ENCODE measurements around the gene KCNE1. TPM values are rescaled to one million over a fixed set of nuclear protein-coding genes. Genes with fewer than 3 reads are reported as not detected.
"Not testable (repeated sequence)": the region's sequence is repeated elsewhere in the genome, so short reads cannot be mapped to it uniquely, and the experiment has no call there.

The KCNE1 gene
- total RNA-seq, 1 experiment from 2014 or later: not detected

DNA sequence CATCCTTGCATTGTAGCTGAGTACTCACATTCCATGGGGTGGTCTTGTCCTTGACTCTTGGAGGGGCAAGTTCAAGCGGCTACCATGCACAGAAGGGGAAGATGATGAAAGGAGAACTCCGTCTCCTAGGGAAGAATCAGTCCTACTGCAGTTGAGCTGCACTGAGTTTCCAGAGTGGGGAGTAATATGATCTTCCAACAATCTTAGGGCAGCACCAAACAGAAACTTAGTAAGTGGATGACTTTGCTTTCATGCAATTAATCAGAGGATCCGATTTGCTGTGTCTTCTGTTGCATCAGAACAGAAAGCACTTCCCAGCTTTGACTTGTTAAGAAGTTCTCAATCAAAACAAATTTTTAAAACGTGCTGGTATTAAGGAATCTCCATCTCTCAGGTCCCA, 88.2 kb downstream of the KCNE1 start, which contains the start of gene SMIM34:
Gene SMIM34 (minus strand): TSS at position 147 of the 400 bp plus-strand sequence. CDS start 112 bp downstream, at position 35.
- DNase-seq (ENCODE audit: low read depth): not testable (repeated sequence)

DNA sequence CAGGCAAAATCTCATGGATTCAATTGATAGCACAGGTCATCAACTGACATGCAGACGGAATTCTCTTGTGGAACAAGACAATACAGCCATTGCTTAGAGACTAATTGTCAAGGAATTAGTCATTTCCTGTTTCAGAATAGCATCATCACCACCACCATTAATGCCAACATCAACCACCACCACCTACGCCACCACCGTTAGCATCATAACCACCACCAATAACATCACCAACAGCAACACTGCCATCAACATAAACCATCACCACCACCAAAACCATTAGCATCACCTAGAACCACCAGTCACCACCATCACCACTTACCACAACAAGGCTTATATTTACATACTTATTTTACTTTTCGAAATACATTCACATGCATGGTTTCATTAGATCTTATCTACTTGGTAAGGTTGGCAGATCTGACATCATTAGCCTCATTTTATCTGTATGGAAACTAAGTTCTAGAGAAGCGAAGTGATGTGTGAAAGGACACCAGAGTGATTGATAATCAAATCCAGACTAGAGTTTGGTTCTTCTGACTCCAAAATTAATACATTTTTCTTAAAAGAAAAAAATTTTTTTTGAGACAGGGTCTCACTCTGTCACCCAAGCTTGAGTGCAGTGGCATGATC, 94.4 kb downstream of the KCNE1 start:
- not testable (repeated sequence) for DNase-seq (ENCODE audit: low read depth)

DNA sequence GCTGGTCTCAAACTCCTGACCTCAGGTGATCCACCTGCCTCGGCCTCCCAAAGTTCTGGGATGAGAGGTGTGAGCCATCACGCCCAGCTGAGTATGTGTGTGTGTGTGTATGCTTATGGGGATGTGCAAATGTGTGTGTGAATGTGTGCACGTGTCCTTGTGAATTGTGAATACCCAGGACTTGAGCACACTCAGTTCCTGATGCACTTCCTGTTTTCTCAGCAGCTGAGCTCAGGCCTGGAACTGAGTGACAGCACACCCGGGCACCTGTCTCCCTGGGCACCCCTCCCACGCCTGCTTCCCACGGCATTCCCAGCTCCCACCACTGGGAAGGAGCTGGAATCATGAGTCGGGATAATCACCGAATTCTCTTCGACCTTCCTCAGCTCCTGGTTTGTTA, 104.7 kb downstream of the KCNE1 start:
- DNase-seq (ENCODE audit: low read depth): not testable (repeated sequence)

DNA sequence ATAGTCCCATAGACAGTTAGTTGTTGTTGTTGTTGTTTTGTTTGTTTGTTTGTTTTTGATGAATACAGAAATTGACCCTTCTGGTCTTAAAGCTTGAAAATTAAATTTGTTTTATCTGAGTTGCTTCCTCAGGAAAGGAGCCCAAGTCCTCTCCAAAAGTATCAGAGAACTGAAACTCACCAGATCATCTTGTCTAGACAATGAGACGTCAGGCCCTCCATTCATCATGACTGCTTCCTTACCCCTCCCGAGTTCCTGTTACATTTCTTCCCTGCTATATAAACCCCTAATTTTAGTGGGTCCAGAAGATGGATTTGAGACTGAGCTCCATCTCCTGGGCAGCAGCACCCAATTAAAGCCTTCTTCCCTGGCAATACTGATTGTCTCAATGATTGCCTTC, 105.3 kb downstream of the KCNE1 start:
- DNase-seq (ENCODE audit: low read depth): not testable (repeated sequence)

DNA sequence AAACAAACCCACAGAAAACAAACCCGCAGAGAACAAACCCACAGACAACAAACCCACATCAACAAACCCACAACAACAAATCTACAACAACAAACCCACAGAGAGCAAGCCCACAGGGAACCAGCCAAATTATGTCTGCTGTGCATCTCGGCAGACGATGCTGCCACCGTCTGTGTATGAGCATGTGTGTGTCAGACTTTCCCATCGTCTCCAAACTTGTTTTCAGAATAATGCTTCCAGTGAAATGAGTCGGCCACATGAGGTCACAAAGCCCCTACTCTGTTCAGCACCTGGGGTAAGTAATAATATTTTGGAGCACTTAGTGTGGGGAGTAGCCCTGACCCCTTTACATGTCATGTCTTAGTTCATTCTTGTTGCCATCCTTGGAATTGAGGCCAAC, 105.9 kb downstream of the KCNE1 start:
- DNase-seq (ENCODE audit: low read depth): not testable (repeated sequence)

DNA sequence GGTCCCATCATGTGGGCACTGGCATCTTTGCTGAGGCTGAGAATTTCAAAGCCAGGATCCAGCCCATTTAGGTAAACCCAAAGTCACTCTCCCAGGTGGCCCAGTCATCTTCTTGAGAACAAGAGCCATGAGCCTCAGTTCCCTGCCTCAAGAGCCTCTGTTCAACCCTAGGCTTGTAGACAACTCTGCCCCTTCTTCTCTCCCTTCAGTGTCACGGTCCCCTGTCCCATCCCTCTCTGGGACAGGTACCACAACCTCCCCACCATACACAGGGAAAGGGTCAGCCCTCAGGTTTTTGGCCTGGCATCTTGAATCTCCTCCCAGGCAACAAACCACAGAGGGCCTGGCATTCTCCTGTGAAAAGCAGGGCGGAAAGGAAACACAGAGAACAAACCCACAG, 106.3 kb downstream of the KCNE1 start:
- DNase-seq (ENCODE audit: low read depth): not testable (repeated sequence)

DNA sequence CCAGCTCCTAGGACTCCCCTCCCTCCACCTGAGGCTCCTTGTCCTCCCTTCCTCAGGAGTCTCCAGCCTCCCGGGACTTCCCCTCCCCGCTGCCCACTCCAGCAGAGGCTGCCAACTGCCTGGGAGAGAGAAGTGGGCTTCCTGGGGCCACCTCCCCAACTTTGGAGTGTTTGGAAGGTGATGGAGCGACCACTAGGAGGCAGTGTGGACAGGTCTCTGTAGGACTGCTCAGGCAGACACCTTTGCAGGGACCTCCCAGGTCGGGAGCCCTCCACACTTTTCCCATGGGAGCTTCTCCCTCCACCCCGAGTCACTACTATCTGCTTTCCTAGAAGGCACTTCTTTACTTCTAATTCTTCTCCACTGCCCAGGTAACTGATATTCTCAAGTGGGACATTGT, 107.3 kb downstream of the KCNE1 start:
- not testable (repeated sequence) for DNase-seq (ENCODE audit: low read depth)

DNA sequence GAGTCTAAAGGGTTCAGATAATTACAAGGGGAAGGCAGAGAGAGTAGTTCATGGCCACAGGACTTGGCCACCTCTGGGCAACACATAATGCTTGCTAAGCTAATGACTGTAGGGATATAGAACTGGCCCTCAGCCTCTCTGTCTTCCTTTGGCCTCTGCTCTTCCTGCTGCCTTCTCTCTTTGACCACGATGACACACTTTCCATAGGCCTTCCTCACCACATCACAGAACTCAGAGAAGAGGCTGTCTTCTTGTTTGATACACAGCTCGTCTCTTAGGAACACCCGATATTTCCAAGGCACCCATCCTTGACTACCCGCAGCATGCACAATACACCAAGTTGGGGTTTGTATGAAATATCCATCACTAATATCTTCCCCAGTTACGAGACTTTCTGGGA, 111.5 kb downstream of the KCNE1 start:
- not testable (repeated sequence) for DNase-seq (ENCODE audit: low read depth)

Other genes with a start within 250 kb of the KCNE1 start
- not detected in 2 replicates for gene KCNE2, start 148.2 kb downstream of the KCNE1 start, total RNA-seq (2014; rRNA removed)
- 1.2 and 3.7 TPM in 2 replicates for gene SMIM11, start 136.7 kb downstream of the KCNE1 start, total RNA-seq (2014; rRNA removed)
- not detected in 2 replicates for gene SMIM34, start 88.3 kb downstream of the KCNE1 start, total RNA-seq (2014; rRNA removed)
- 28.4 and 29.3 TPM in 2 replicates for gene RCAN1, start 102.9 kb upstream of the KCNE1 start, total RNA-seq (2014; rRNA removed)
- not detected in 2 replicates for gene CLIC6, start 156.8 kb upstream of the KCNE1 start, total RNA-seq (2014; rRNA removed)